ENCODE measurements around the gene RGL1.

GRCh38 chr1:183876309-183876708 is 71.4 kb downstream of the RGL1 start:
- no peak for TF ChIP-seq CTCF (IDR thresholded peaks at IDR 0.05)
- TF ChIP-seq POLR2A (IDR thresholded peaks at IDR 0.05), result no peak
